ENCODE results near the gene KIT.
"Not testable (repeated sequence)": the region's sequence is repeated elsewhere in the genome, so short reads cannot be mapped to it uniquely, and the experiment has no call there.

Gene KIT
- total RNA-seq = 0.19 to 1.6 (median 0.25) reads per million in 3 experiments

GRCh38 chr4:54657551-54658251, at the start of gene KIT:
KIT (plus strand) TSS chr4:54657957; CDS start chr4:54658015, 58 bp downstream.
- peak; percentile 6 for DNase-seq

- no peak for DNase-seq
Measured at GRCh38 chr4:54609310-54609709, 48.4 kb upstream of the KIT start.

- DNase-seq = no peak
Measured at GRCh38 chr4:54614149-54614548, 43.6 kb upstream of the KIT start.

GRCh38 chr4:54620773-54621172, 37.0 kb upstream of the KIT start:
- DNase-seq = no peak

- no peak for DNase-seq
Measured at GRCh38 chr4:54625391-54625790, 32.4 kb upstream of the KIT start.

GRCh38 chr4:54626113-54626512, 31.6 kb upstream of the KIT start:
- no peak for DNase-seq

GRCh38 chr4:54632537-54632936, 25.2 kb upstream of the KIT start:
- DNase-seq = no peak

- DNase-seq = not testable (repeated sequence)
Measured at GRCh38 chr4:54633102-54633740, 24.5 kb upstream of the KIT start.

- DNase-seq = no peak
Measured at GRCh38 chr4:54635318-54635717, 22.4 kb upstream of the KIT start.

- no peak for DNase-seq
Measured at GRCh38 chr4:54637325-54637724, 20.4 kb upstream of the KIT start.

- not testable (repeated sequence) for DNase-seq
Measured at GRCh38 chr4:54641101-54641500, 16.7 kb upstream of the KIT start.

GRCh38 chr4:54643172-54643571, 14.6 kb upstream of the KIT start:
- DNase-seq = no peak

GRCh38 chr4:54643958-54644751, 13.6 kb upstream of the KIT start:
- no peak for DNase-seq

GRCh38 chr4:54645830-54646229, 11.9 kb upstream of the KIT start:
- DNase-seq = no peak

GRCh38 chr4:54647070-54647469, 10.7 kb upstream of the KIT start:
- no peak for DNase-seq

GRCh38 chr4:54651050-54651449, 6.7 kb upstream of the KIT start:
- DNase-seq = no peak

- DNase-seq = no peak
Measured at GRCh38 chr4:54654753-54655152, 3.0 kb upstream of the KIT start.

- DNase-seq = no peak
Measured at GRCh38 chr4:54657185-54657550, 589 bp upstream of the KIT start.

GRCh38 chr4:54658252-54659093, 716 bp downstream of the KIT start:
- DNase-seq = peak; percentile 13

- DNase-seq = no peak
Measured at GRCh38 chr4:54659313-54659712, 1.6 kb downstream of the KIT start.

- DNase-seq = no peak
Measured at GRCh38 chr4:54659749-54660535, 2.2 kb downstream of the KIT start.

- no peak for DNase-seq
Measured at GRCh38 chr4:54660591-54660990, 2.8 kb downstream of the KIT start.

All from central memory CD4-positive, alpha-beta T cell (primary cell).